Measurements from ENCODE around the gene MYL5. TPM values are rescaled to one million over a fixed set of nuclear protein-coding genes. Genes with fewer than 3 reads are reported as not detected.

The MYL5 gene
- polyA plus RNA-seq, 1 experiment: 24.4 TPM

DNA sequence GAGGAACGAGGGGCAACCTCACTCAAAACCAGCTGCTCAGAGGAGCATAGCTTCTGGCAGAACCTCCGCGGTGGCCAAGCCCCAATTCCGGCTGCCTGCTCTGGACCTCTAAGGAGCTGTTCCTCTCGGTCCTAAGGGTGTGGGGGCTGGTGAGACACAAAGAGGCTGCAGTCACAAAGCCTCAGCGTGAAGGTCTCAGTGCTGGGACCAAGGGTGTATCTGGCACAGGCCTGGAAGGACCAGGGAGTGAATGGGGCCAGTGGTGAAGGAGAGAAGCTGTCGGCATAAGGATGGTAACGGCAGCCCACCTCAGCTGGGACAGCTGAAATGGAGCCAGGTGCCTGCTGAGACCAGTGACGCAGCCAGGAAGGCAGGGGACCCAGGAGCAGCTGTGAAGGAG lies 43.7 kb upstream of the MYL5 start:
- no peak for DNase-seq (ENCODE audit: low read depth)
- POLR2A ChIA-PET: no interaction called here
- TF ChIP-seq, protein P1, sequence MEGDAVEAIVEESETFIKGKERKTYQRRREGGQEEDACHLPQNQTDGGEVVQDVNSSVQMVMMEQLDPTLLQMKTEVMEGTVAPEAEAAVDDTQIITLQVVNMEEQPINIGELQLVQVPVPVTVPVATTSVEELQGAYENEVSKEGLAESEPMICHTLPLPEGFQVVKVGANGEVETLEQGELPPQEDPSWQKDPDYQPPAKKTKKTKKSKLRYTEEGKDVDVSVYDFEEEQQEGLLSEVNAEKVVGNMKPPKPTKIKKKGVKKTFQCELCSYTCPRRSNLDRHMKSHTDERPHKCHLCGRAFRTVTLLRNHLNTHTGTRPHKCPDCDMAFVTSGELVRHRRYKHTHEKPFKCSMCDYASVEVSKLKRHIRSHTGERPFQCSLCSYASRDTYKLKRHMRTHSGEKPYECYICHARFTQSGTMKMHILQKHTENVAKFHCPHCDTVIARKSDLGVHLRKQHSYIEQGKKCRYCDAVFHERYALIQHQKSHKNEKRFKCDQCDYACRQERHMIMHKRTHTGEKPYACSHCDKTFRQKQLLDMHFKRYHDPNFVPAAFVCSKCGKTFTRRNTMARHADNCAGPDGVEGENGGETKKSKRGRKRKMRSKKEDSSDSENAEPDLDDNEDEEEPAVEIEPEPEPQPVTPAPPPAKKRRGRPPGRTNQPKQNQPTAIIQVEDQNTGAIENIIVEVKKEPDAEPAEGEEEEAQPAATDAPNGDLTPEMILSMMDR (IDR thresholded peaks at IDR 0.05; ENCODE audit: insufficient read depth, low read depth, low read length): no peak
- no peaks in the 10 kb centered on the region; the same call in 1 of the 2 replicates for H3K27me3 ChIP-seq (ENCODE audit: control insufficient read depth, insufficient read depth, low read length)
- no peaks in the 10 kb centered on the region for H3K36me3 ChIP-seq (ENCODE audit: control insufficient read depth, insufficient read depth, low read length)
- CTCF ChIA-PET: no interaction called here
- H3K4me3 ChIP-seq (ENCODE audit: low read depth, low read length): no peak overlapping the region

DNA sequence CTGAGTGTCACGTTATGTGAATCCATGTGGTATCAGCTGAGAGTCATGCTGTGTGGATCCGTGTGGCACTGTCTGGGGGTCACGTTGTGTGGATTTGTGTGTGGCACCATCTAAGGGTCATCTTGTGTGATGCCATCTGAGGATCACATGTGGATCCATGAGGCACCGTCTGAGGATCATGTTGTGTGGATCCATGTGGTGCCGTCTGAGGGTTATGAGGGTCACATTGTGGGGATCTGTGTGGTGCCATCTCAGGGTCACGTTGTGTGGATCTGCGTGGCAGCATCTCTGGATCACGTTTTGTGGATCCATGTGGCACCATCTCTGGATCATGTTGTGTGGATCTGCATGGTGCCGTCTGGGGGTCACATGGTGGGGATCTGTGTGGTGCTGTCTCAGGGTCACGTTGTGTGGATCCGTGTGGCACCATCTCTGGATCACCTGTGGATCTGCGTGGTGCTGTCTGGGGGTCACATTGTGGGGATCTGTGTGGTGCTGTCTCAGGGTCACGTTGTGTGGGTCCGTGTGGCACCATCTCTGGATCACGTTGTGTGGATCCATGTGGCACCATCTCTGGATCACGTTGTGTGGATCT lies 42.0 kb upstream of the MYL5 start:
- no peaks in the 10 kb centered on the region for H3K36me3 ChIP-seq (ENCODE audit: control insufficient read depth, insufficient read depth, low read length)
- TF ChIP-seq, protein P1 (IDR thresholded peaks at IDR 0.05; ENCODE audit: insufficient read depth, low read depth, low read length): no peak
- no peak for DNase-seq (ENCODE audit: low read depth)
- no peak overlapping the region for H3K4me3 ChIP-seq (ENCODE audit: low read depth, low read length)
- ChIA-PET CTCF (no interaction called here), POLR2A (no interaction called here)
- H3K27me3 ChIP-seq (ENCODE audit: control insufficient read depth, insufficient read depth, low read length): no peaks in the 10 kb centered on the region; the same call in 1 of the 2 replicates

DNA sequence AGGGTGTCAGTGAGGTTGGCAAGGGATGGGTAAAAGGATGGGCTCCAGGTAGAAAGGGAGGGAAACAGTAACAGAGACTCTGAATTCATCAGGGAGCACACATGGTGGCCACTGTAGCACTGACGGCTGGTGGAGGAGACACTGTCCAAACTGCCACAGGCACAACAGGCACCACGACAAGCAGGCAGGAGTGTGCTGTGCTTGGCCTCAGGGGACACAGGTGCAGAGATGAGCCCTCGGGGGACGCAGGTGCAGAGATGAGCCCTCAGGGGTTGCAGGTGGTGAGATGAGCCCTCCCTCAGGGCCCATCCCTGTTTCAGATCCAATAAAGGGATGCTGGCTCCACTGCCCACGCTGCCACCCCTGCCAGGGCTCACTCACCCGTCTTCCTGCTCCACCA lies 41.4 kb upstream of the MYL5 start:
- H3K27me3 ChIP-seq (ENCODE audit: control insufficient read depth, insufficient read depth, low read length): no peaks in the 10 kb centered on the region; the same call in 1 of the 2 replicates
- TF ChIP-seq, protein P1 (IDR thresholded peaks at IDR 0.05; ENCODE audit: insufficient read depth, low read depth, low read length): no peak
- CTCF ChIA-PET: no interaction called here
- no peak for DNase-seq (ENCODE audit: low read depth)
- POLR2A ChIA-PET: no interaction called here
- H3K36me3 ChIP-seq (ENCODE audit: control insufficient read depth, insufficient read depth, low read length): no peaks in the 10 kb centered on the region
- H3K4me3 ChIP-seq (ENCODE audit: low read depth, low read length): no peak overlapping the region

DNA sequence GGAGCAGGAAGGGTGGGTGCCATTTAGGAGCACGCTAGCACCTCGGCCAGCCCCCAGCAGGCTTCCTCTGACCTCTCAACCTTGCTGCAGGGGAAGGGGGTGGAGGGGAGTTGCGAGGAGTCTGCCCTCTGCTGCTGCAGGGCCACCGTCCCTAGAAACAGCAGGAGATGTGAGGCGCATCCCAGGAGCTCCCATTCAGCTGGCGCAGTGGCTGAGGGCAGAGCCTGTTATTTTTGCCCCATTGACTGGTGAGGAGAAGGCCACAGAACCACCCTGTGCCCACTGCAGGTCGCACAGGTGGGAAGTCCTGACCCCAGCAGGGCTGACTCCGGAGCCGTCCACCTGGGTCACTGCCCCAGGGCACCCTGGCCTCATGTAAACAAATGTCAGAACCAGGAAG lies 40.9 kb upstream of the MYL5 start:
- DNase-seq (ENCODE audit: low read depth): no peak
- POLR2A ChIA-PET: no interaction called here
- Histone ChIP-seq H3K27me3 (ENCODE audit: control insufficient read depth, insufficient read depth, low read length) (no peaks in the 10 kb centered on the region; the same call in 1 of the 2 replicates), H3K4me3 (ENCODE audit: low read depth, low read length) (no peak overlapping the region), H3K36me3 (ENCODE audit: control insufficient read depth, insufficient read depth, low read length) (no peaks in the 10 kb centered on the region)
- CTCF ChIA-PET: no interaction called here
- TF ChIP-seq, protein P1 (IDR thresholded peaks at IDR 0.05; ENCODE audit: insufficient read depth, low read depth, low read length): no peak

DNA sequence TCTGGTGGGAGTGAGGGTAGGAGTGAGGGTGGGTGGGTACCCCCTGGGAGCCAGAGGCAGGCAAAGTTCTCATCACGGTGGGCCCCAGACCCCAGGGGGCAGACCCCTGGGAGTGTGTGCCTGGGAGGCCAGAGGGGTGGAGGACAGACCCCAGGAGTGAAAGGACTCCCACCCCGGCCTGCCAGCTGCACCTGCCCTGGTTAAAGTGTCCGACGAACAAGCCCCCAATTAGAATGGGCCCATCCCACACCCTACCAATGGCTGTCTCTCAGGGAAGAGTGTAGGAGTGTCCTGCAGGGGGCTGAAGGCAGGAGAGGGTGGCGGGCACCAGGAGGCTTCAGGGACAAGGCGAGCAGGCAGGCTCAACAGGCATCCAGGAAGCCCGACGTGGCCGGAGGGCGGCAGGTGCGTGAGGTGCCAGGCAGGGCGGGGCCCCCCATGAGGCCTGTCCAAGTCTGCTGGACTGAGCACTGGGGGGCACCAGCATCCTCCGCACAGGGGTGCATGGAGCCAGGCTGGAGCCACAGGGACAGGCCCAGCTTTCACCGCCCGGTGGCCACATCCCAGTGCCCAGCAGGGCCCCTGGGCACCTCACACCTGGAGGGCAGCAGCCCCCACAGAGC lies 40.3 kb upstream of the MYL5 start:
- CTCF ChIA-PET: interaction anchor here (1.0 kb wide), 1 partner anchor 10 kb away, joined by 5 read pairs; no protein-coding TSS in a partner anchor
- POLR2A ChIA-PET: no interaction called here
- DNase-seq (ENCODE audit: low read depth): no peak
- H3K36me3 ChIP-seq (ENCODE audit: control insufficient read depth, insufficient read depth, low read length): no peaks in the 10 kb centered on the region
- TF ChIP-seq, protein P1 (IDR thresholded peaks at IDR 0.05; ENCODE audit: insufficient read depth, low read depth, low read length): no peak
- H3K27me3 ChIP-seq (ENCODE audit: control insufficient read depth, insufficient read depth, low read length): no peaks in the 10 kb centered on the region; the same call in 1 of the 2 replicates
- H3K4me3 ChIP-seq (ENCODE audit: low read depth, low read length): no peak overlapping the region

All from BJ (cell line).